ENCODE results near the gene GFRA4.

GFRA4 gene

DNA sequence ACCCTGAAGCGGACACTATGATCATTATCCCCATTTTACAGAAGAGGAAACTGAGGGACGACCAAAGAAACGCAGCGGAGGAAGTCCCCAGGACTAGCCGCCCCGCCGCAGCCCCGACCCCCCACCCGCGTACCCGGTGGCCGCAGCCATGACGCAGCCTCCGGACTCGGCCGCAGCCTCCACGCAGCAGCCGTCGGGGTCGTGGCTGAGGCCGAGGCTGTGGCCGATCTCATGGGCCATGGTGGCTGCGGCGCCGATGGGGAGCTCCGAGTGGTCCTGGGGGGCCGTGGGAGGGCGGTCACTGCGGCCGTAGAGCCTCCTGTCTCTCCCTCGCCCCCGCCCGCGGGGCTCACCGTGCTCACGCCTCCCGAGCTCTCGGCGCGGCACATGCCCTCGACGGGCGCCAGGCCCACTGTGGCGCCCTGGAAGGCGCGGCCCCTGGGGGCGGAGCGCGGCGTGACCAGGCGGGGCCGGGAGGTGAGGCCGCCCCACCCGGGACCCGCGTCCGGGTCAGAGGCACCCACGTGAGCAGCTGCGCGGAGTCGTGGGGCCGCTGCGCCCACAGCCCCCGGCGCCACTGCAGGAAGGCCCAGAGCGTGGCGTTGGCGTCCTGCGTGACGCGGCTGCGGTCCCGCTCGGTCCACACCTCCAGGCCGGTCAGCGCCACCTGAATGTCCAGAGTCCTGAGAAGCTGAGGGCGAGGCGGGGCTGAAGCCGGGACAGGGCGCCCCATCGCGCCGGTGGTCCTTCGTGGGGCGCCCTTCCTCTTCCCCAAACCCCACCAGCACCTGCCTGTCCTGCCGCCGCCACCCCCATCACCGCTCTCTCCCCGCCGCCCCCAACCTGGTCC lies 10.2 kb upstream of the GFRA4 start:
- DNase-seq: no peak

DNA sequence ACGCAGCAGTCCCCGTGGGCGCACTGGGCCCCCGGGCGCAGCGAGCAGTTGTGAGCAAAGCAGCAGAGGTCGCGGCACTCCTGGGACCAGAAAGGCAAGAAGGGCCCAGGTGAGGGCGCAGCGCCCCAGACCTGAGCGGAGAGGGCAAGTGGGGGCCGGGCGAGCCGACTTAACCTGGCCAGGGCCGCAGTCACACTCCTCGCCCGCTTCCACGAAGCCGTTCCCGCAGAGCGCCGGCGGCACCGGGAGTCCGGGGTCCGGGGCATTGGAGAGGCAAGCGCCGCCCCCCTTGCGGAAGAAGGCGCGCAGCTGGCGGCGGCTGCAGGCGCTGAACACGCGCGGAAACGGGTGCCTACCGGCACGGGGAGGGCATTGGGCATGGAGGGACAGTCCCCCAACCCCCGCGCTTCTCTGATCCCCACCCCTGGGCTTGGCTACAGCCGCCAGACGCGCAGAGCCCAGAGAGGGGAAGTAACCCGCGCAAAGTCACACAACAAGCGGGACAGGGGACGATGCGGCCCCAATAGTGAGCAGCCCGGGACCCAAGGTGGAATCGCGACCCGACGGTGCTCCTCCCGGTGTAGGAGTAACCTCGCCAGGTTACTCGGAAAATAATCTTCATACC lies 9.5 kb upstream of the GFRA4 start:
- no peak for DNase-seq

DNA sequence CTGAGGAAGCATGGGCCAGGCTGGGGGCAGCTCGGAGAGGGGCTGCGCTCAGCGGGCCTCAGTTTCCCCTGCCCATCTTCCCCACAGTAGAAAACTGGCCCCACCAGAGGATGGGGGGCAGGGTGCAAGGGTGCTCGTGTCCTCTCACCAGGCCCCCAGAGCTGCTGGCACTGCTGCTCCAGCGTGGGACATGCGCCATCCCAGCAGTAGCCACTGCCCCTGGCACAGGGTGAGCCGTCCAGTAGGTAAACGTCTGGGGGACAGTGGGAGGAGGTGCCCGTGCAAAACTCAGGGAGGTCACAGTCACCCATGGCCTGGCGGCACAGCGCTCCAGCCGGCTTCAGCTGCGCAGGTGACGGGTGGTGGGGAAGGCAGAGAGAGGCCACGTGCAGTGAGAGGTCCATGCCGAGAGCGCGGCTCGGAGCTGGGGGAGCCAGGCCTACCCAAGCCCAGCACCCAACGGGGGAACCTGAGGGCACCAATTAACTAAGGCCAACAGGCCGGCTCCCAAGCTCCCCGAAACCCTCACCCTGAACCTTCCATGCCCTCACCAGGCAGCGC lies 8.9 kb upstream of the GFRA4 start:
- no peak for DNase-seq

DNA sequence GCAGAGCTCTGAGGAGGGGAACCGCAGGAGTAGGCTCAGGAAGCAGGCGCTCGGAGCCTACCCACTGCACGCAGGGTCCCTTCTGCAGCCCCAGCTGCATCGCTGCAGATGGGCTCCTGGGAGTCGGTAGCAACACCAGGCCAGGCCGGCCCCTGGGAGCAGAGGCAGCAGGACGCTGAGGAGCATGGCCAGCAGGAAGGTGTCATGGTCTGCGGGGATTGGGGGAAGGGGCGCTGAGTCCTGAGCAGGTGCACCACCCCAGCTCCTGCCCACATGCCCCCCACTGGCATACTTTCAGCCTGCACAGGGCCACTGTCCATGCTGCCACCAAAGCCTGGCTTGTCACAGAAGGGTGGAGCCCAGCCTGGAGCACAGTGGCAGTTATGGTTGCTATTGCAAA lies 7.7 kb upstream of the GFRA4 start:
- no peak for DNase-seq

DNA sequence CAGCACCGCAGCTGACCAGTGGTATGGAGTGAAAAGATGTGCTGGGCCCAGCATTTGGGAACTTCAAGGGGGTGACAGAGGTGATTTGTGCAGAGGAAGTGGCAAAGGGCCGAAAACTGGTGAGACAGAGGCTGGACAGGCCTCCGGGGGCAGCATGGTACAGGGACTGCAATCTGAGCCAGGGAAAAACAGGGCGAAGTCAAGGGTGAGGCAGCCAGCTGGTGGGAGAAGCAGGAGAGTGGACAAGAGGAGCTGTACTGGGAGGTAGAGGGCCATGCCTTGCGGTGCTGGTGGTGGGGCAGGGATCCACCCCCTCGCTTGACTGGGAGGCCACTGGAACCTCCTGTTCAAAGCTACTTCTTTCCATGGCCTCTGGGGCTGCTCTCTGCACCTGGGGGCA lies 7.3 kb upstream of the GFRA4 start:
- DNase-seq: no peak

DNA sequence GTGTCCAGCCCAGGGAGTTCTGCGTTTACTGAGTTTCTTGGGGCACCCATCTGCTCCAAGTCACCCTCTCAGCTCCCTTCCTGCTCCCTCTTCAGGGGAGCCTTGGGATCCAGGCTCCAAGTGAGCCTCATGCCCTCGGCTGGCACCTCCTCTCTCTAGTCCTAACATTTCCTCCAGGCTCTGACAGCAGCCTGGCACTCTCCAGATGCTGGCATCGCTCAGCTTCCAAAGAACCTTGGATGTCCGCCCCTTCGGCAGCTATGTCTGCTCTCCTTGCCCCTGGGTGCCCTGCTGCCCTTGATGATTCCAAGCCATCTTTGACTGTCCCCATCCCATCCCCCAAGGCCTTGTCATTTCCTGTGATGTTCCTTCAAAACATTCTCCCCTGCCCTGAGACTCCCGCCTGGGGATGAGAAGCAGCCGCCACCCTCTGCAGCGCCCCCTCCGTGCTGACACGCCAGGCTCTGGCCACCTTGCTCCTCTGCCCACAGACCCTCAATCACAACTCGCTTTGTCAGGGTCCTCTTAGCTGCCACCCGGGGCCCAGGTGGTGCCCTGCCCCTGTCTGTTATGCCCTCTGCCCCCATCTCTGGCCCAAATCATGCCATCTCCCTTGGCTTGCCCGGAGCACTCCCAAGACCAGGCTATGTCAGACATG lies 6.6 kb upstream of the GFRA4 start:
- DNase-seq: no peak

DNA sequence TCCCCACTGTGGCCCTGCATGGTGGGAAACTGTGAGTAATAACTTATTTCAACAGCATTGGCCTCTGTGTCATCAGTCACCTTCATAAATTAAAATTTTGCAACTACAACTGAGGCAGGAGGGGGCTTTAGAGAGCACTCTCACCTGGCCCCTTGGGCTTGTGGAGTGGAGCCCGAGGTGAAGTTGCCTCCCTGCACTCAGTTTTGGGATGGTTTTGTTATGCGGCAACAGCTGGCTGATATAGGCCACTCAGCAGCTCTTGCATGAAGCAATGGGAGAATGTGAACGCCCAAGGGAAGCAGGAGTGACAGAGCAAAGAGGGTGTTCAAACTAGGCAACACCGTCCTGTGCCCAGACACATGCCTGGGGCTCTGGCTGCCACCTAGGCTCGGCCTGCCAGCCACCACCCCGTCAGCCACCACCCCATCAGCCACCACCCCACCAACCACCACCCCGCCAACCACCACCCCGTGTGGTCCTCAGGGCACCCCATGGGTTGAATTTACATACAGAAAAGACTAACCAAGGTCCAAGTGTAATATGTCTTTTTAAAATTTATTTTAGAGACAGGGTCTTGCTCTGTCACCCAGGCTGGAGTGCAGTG lies 4.3 kb upstream of the GFRA4 start:
- DNase-seq: no peak

DNA sequence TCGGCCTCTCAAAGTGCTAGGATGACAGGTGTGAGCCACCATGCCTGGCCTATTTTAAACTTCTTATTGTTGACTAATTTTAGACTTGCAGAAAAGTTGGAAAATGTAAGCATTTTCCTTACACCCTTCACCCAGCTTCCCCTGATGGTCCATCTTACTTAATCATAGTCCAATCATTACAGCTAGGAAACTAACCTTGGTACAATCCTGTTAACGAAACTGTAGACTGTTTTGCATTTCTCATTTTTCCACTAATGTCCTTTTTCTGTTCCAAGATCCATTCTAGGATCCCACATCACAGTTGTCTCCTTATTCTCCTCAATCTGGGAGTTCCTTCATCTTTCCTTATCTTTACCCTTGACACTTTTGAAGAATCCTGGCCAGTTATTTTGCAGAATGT lies 659 bp upstream of the GFRA4 start:
- DNase-seq: no peak

DNA sequence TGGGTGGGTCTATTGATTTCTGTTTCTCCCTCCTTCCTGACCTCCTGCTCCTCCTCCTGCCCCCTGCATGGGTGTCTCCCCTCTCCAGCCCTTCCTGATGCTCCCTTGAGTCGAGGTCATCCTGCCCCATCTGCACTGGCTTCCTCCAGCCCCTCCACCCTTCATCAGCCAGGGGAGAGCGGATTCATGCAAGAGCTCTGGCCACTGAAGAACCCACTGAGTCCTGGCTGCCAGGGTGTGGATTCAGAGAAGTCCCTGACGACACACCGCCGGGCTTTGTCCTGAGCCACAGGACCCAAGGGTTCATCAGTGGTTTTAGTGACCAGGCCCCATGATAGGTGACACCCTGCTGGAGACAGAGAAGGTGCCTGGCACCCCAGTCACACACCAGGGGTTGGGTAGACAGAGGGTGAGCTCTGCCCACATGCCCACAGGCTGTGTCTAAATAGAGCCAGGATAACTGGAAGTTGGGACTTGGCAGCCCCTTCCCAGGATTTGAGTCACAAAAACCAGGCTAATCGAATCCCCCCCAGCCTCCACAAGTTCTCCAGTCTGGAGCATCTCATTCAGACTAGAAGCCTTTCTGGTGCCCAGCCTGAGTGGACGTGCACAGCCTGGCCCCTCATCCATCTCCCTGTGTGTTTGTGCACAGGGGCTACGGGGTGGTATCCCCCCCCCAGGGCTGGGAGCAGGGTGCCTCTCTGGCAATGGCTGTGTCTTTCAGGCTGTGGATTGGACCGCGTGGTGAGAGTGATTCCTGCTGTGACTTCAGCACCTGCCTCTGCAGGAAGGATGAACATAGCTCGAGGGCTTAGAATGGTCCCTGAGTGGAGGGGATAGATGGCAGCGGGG lies 1.2 kb downstream of the GFRA4 start:
- no peak for DNase-seq

DNA sequence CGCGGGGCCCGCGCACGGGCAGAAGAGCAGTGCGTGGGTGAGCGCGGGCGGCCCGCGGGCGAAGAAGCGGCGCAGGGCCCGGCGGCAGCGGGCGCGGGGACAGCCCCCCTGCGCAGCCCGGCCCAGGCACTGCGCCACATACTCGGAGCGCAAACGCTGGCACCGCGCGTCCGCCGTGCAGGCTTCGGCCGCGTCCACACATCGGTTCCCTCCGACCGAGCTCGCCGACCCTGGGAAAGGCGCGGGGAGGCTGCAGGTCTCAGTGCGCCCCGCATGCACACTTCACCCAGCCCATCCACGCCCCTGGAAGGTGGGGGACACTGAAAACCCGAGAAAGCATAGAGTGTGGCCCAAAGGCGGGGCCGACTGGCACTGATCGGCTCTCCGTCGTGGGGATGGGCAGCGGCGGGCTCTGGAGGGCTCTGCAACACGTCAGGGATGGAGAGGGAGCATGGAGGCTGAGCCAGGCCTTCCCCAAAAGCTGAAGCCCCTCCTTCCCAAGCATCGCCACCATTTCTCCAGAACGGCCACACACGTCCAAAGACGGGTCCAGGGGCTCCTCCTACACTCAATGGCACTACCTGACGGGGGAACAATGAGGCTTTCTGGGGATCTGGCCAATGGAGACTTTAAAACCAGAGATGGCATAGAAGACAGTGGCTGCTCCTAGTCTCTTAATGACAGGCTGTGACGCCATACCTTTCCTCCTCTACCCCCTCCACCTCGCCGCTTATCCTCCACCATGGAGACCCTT lies 2.0 kb downstream of the GFRA4 start:
- no peak for DNase-seq

DNA sequence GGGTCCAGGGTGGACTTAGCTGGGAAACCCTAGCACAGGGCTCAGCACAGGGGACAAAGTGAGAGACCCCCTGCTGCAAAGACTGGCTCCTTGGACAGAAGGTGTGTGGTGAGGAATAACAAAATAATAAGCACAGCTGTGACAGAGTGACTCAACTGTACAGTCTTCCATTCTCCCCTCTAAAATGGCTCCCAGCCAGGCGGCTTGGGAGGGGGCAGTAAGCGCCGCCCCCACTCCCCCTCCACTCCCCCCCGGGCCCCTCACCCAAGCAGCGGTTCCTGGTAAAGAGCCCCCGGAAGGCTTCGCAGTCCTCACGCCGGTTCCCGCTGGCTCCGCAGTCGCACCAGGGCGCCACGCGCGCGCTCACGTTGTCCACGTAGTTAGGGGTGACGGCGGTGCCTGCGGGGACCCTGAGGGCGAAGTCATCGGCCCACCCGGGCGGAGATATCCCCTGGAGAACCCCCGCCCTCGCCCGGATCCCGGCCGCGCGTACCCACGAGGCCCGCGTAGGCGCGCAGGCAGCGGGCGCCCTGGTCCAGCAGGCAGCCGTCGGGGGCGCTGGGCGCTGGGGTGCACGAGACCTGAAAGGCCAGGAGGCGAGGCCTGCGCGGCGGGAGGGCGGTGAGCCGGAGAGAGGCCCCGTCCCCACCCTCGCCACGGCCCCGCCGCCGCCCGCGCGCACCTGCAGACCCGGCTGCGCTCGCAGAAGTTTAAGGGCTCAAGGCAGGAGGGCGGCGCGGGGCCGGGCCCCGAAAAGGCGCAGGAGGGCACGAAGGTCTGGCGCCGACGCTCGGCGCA lies 2.7 kb downstream of the GFRA4 start:
- no peak for DNase-seq

DNA sequence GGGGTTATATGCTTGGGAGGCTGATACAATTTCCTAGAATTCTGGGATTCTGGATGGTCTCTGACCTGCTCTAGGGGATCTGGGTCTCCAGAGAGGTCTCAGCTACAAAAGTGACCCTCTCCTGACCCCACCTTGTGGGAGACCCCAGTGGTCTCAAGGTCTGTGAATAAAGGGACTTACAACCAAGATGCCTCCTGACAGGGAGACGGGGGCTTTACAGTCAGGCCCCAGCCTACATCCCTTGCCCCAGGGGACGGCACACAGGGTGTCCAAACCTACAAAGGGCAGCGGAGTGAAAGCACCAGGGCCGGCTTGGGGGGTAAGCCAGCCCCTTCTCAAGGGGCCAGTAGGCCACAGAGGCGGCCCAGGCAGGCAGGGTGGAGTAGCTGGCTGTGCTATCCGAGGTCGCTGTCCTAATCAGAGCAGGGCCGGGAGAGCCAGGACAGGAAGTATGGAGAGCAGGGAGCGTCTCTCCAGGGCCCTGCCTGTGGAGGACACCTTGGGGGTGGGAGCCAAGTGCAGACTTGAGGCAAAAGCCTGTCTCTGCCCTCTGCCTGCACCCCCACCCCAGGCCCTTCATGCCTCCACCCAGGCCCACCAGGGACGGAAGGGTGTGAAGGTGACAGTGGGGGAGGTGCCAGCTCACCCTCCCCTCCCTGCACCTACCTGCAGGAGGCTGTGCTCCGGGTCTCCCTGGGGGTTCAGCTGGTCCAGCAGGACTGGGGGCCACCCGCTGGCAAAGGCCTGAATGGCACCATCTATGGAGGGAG lies 3.5 kb downstream of the GFRA4 start:
- peak; percentile 51 for DNase-seq

DNA sequence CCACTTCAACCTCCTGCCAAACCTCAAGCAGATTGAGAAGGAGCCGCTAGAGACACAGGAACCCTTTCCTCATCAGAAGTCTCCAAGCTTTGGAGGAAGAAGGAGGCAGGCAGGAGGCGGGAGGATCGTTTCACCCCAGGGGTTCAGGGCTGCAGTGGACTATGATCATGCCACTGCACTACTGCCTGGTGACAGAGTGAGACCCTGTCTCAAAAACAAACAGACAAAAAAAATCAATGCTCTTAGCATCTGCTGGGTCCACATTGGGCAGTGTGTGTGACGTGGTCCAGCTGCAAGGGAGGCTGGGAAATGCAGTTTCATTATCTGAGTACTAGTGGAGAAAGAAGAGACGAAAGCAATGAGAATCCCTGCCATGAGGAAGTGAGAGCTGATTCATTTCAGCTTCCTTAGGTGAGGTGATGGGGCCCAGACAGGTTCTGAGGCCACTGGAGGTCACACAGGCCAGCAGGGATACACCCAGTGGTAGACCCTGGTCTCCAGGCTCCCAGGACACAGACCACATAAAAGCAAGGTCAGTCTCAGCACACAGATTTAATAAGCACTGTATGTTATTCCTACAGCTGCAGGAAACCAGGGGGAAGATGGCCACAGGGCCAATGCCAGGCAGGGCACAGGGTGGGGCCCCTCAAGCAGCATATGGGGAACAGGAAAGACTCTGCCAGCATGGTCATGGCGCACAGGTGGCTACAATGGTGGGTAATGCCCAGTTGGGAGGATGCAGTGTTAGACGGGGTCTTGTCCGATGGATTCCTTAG lies 4.3 kb downstream of the GFRA4 start:
- no peak for DNase-seq

DNA sequence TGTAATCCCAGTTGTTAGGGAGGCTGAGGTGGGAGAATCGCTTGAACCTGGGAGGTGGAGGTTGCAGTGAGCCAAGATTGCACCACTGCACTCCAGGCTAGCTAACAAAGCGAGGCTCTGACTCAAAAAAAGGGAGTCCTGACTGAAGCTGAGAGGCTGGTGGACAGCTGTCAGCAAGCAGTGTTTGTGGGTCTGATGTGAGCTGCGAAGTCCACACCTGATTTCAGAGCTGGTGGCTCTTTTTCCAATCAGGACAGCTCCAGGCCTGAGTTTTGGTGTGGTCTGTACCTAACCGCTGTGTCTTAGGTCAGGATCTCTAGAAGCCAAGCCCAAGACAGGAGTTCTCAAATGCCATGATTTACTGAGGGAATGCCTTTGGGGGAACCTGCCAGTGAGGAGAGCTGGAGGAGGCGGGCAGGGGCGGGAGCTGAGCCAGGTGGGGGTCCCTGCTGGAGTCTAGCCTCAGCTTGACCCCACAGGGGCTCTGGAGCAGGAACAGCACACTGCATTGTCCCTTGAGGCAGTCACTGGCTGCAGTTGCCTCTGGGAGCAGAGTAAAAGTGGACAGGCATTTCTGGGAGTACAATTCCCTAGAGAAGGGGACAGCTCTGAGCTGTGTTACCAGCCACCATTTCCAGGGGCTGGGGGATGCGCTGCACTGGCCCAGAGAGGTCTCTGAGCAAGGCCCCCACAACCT lies 5.0 kb downstream of the GFRA4 start:
- DNase-seq: no peak

DNA sequence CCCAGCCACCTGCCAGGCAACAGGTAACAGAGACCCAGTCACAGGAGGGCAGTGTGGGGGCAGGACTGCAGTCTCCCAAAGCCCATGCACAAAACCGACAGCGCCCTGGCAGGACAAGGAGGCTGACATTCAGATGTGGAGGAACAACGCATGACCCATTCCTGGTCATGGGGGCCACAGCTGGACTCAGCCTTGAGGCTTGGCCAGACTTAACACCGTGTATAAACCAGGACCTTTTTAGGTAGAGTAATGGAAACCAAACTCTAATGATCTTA lies 8.1 kb downstream of the GFRA4 start:
- no peak for DNase-seq

DNA sequence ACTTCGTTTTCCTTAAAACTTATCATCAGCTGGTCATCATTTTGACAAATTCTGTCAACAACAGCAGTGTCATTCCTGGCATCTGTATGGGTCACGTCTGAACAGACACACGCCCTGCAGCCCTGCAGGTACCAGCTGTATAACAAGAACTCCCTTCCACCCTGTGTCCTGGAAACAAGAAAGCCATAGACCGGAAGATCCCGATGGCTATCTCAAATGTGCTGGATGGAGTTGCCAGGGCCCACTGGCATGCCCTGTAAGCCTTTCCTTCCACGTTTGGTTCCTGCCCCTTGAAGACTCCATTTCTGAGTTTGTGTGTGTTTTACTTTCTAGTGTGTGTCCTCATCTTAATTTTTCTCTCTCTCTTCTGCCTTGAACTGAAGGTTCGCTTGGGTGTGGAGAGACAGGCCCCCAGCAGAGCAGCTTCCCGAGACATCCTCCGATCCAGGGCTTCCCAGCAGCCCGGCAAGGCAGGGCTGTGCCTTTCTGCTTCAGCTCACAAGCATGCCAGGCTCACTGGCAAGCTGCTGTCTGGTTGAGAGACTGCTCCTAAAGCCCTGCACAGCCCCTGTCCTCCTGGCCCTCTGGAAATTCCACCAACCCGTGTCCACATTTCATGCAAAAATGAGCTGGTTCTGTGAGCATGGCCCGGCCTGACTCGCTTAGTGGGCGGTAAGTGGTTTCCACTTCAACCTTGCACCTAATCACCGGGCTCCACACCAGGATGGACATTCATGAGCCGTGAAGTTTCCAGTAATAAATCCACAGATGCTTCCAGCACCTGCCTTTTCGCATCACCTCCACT lies 8.7 kb downstream of the GFRA4 start:
- DNase-seq: no peak

DNA sequence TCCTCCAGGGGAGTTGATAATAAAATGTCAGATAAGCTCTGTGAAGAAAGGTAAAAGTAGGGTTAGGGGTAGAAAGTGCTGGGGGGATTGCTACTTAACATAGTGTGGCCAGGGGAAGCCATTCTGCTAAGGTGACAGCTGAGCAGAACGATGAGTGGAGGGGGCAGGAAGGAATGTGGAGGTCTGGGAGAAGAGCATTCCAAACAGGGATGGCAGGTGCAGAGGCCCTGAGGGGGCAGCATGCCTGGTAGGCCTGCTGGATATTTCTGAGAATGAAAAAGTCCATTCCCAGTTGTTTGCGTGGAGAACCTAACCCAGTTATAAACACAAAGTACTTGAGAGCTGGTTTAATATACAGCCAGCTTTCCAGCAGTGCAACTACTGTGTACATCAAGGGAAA lies 9.3 kb downstream of the GFRA4 start:
- no peak for DNase-seq
